ENCODE results near the gene TMEM163. TPM values are rescaled to one million over a fixed set of nuclear protein-coding genes. Genes with fewer than 3 reads are reported as not detected.
"Not testable (repeated sequence)": the region's sequence is repeated elsewhere in the genome, so short reads cannot be mapped to it uniquely, and the experiment has no call there.

TMEM163 gene
- total RNA-seq, 2 experiments from 2014 or later, result not detected

DNA sequence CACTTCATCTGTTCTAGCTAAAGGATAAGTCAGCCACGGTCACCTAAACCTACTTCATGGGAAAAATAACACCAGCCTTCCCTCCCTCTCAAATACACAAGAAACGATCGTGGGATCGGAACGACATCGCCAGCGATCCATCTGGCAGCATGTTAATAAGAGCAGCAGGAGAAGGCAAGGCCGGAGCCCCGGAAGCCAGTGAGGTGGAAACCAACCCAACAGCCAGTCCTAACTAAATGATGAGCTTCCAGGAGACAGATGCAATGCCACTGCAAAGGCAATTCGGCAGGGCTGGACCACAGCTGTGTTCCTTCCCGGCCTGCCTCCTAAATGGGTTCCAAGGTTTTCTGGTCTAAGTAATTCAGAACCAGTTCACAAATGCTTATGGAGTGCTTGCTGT, 117.5 kb downstream of the TMEM163 start:
- no peak for DNase-seq
- peaks cover 39% of the 10 kb centered on the region for H3K27me3 Mint-ChIP-seq
- H3K9me3 Mint-ChIP-seq, result peaks cover 3% of the 10 kb centered on the region
- no peak overlapping the region for H3K27ac Mint-ChIP-seq
- no peaks in the 10 kb centered on the region for H3K36me3 Mint-ChIP-seq
- no peaks in the 10 kb centered on the region for H3K4me1 Mint-ChIP-seq
- no peak overlapping the region for H3K4me3 Mint-ChIP-seq

GRCh38 chr2:134600208-134600607, 118.6 kb downstream of the TMEM163 start:
- Mint-ChIP-seq H3K4me1 (no peaks in the 10 kb centered on the region), H3K4me3 (no peak overlapping the region), H3K9me3 (peaks cover 3% of the 10 kb centered on the region), H3K27ac (no peak overlapping the region), H3K36me3 (no peaks in the 10 kb centered on the region), H3K27me3 (peaks cover 37% of the 10 kb centered on the region)
- DNase-seq, result no peak

DNA sequence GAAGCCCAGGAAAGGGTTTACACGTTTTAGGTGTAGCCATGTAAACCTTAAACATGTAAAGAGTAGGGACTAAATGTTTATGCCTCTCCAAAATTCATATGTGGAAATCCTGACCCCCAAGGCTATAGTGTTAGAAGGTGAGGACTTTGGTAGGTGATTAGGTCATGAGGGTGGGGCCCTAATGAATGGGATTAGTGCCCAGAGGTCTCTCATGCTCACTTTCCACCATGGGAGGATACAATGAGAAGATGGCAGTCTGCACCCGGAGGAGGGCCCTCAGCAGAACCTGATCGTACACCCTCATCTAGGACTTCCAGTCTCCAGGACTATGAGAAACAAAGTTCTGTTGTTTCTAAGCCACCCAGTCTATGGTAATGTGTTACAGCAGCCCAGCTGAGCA, 119.6 kb downstream of the TMEM163 start:
- H3K4me3 Mint-ChIP-seq, result no peak overlapping the region
- H3K4me1 Mint-ChIP-seq, result no peaks in the 10 kb centered on the region
- peaks cover 3% of the 10 kb centered on the region for H3K9me3 Mint-ChIP-seq
- DNase-seq, result no peak
- H3K36me3 Mint-ChIP-seq, result no peaks in the 10 kb centered on the region
- H3K27ac Mint-ChIP-seq, result no peak overlapping the region
- H3K27me3 Mint-ChIP-seq, result peaks cover 35% of the 10 kb centered on the region

GRCh38 chr2:134594399-134594798, 124.4 kb downstream of the TMEM163 start:
- no peak for DNase-seq
- Mint-ChIP-seq H3K4me3 (no peak overlapping the region), H3K4me1 (no peaks in the 10 kb centered on the region), H3K27me3 (peaks cover 13% of the 10 kb centered on the region), H3K9me3 (peaks cover 25% of the 10 kb centered on the region), H3K27ac (no peak overlapping the region), H3K36me3 (peaks cover 3% of the 10 kb centered on the region)

GRCh38 chr2:134593519-134593918, 125.3 kb downstream of the TMEM163 start:
- Mint-ChIP-seq H3K9me3 (peaks cover 28% of the 10 kb centered on the region), H3K4me1 (no peaks in the 10 kb centered on the region), H3K4me3 (no peak overlapping the region), H3K27me3 (peaks cover 13% of the 10 kb centered on the region), H3K27ac (no peak overlapping the region), H3K36me3 (peaks cover 3% of the 10 kb centered on the region)
- DNase-seq, result no peak

GRCh38 chr2:134592377-134592776, 126.4 kb downstream of the TMEM163 start:
- Mint-ChIP-seq H3K27ac (no peak overlapping the region), H3K4me1 (no peaks in the 10 kb centered on the region), H3K36me3 (peaks cover 3% of the 10 kb centered on the region), H3K27me3 (peaks cover 2% of the 10 kb centered on the region), H3K4me3 (no peak overlapping the region), H3K9me3 (peaks cover 26% of the 10 kb centered on the region)
- no peak for DNase-seq

DNA sequence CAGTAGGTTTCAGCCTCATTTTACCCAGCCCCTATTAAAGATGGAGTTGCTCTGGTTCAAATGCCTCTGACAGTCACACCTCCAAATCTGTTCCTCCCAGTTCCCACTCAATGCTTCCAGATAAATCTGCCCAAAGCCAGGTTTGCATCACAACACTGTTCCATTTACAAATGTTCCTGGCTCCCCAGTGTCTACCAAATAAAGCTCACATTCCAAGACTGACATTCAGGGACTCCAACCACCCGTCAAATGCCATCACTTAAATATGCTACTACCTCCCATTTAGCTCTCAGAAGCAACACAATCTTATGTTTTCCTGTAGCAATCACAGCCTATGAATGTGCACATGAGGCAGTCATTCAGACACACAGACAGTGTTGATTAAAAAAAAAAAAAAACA, 127.3 kb downstream of the TMEM163 start:
- no peak overlapping the region for H3K4me3 Mint-ChIP-seq
- no peaks in the 10 kb centered on the region for H3K27me3 Mint-ChIP-seq
- H3K4me1 Mint-ChIP-seq, result no peaks in the 10 kb centered on the region
- no peak for DNase-seq
- peaks cover 3% of the 10 kb centered on the region for H3K36me3 Mint-ChIP-seq
- H3K27ac Mint-ChIP-seq, result no peak overlapping the region
- peaks cover 26% of the 10 kb centered on the region for H3K9me3 Mint-ChIP-seq

DNA sequence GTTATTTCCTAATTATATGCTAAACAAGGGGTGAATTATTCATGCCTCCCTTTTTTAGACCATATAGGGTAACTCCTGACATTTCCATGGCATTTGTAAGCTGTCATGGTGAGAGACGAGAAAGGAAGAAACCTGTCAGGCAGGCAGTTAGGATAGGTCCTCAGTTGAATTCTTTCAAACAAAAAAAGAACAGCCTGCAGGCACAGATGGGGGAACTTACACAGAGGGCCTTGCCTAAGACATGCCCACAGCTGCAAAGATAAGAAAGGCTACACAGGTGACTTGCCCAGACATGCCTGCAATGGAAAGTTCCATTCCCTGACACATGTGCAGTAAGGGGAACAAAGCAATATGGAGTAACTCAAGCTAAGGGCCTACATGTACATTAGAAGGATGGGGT, 128.1 kb downstream of the TMEM163 start:
- H3K27me3 Mint-ChIP-seq, result no peaks in the 10 kb centered on the region
- H3K27ac Mint-ChIP-seq, result no peak overlapping the region
- peaks cover 26% of the 10 kb centered on the region for H3K9me3 Mint-ChIP-seq
- H3K4me3 Mint-ChIP-seq, result no peak overlapping the region
- H3K36me3 Mint-ChIP-seq, result peaks cover 3% of the 10 kb centered on the region
- no peak for DNase-seq
- no peaks in the 10 kb centered on the region for H3K4me1 Mint-ChIP-seq

GRCh38 chr2:134589171-134590083, 129.4 kb downstream of the TMEM163 start:
- DNase-seq, H3K36me3 Mint-ChIP-seq, H3K27me3 Mint-ChIP-seq, H3K4me3 Mint-ChIP-seq, H3K27ac Mint-ChIP-seq, H3K4me1 Mint-ChIP-seq: not testable (repeated sequence)
- peaks cover 26% of the 10 kb centered on the region for H3K9me3 Mint-ChIP-seq

GRCh38 chr2:134588556-134588955, 130.2 kb downstream of the TMEM163 start:
- H3K27ac Mint-ChIP-seq, result no peak overlapping the region
- no peak overlapping the region for H3K4me3 Mint-ChIP-seq
- no peak for DNase-seq
- peaks cover 12% of the 10 kb centered on the region for H3K27me3 Mint-ChIP-seq
- H3K4me1 Mint-ChIP-seq, result no peaks in the 10 kb centered on the region
- peaks cover 3% of the 10 kb centered on the region for H3K36me3 Mint-ChIP-seq
- H3K9me3 Mint-ChIP-seq, result peaks cover 26% of the 10 kb centered on the region

DNA sequence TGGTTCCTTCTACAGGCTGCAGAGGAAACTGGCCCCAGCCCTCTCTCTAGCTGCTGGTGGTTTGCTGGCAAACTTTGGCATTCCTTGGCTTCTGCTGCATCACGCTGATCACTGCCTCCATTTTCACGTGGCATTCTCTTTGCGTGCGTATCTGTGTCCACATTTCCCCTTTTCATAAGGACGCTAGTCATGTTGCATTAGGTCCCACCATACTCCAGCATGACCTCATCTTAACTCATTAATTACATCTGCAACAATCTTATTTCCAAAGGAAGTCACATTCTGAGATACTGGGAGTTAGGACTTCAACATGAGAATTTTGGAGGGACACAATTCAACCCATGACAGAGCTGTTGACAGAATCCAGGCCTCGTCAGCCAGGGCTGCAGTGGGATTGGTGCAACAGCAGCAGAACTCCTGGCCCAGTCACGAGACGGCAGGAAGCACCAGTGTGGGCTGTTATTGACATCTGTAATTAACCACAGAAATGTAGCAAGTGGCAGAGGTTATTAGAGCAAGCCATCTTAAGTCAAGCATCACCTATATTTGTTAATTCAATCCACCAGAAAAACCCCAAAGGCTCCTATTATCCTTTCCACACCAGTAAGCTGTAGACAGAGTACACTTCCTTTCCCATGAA, 132.4 kb downstream of the TMEM163 start:
- H3K27me3 Mint-ChIP-seq, result peaks cover 12% of the 10 kb centered on the region
- H3K4me1 Mint-ChIP-seq, result peaks cover 12% of the 10 kb centered on the region
- no peak overlapping the region for H3K27ac Mint-ChIP-seq

GRCh38 chr2:134583997-134584520, 134.7 kb downstream of the TMEM163 start:
- peaks cover 12% of the 10 kb centered on the region for H3K27me3 Mint-ChIP-seq
- peaks cover 12% of the 10 kb centered on the region for H3K4me1 Mint-ChIP-seq
- H3K9me3 Mint-ChIP-seq, result peaks cover 4% of the 10 kb centered on the region
- no peaks in the 10 kb centered on the region for H3K36me3 Mint-ChIP-seq
- no peak overlapping the region for H3K4me3 Mint-ChIP-seq
- no peak for DNase-seq
- peak overlapping the region; percentile 25 for H3K27ac Mint-ChIP-seq

More for the DNA sequence above, 132.4 kb downstream of the TMEM163 start:
- no peak overlapping the region for H3K4me3 Mint-ChIP-seq
- peaks cover 2% of the 10 kb centered on the region for H3K36me3 Mint-ChIP-seq
- H3K9me3 Mint-ChIP-seq, result peaks cover 21% of the 10 kb centered on the region
- DNase-seq, result no peak

DNA sequence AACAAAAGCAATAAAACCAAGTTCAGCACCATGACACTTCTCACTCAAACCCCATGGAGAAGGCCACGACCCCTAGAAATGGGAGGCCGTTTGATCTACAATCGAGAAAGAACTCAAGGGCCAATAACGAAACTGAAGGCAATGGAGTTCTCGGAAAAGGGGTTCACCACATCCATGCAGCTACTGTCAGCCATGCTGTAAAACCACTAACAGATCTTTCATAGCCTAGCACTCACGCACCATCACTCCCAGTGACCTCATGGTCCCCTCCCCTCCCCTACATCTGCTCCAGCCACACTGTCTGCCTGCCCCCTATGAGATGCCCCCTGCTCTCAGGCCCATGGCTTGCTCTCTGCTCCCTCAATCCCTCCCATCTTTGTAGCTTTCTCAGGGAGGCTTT, 135.3 kb downstream of the TMEM163 start:
- Mint-ChIP-seq H3K27ac (peak overlapping the region; percentile 60), H3K4me3 (no peak overlapping the region), H3K27me3 (peaks cover 12% of the 10 kb centered on the region), H3K36me3 (no peaks in the 10 kb centered on the region), H3K9me3 (no peaks in the 10 kb centered on the region), H3K4me1 (peaks cover 12% of the 10 kb centered on the region)
- peak; percentile 11 for DNase-seq

DNA sequence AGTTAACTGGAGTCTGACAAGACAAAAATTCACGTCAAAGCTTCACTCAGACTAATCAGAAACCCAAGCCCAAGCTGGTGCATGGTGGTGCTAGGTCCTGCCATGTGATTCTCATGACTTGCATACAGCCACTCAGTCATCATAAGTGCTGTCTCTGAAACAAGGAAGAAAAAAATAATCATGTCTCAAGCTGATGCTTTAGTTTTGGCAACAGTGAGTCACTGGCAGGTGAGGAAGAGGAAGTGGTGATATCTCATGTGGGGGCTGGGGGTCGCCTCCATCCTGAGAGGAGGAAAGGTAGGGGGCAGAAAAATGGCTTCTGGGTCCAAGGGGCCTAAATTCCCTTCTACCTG, 136.3 kb downstream of the TMEM163 start:
- DNase-seq, result peak; percentile 1
- no peak overlapping the region for H3K4me3 Mint-ChIP-seq
- H3K36me3 Mint-ChIP-seq, result no peaks in the 10 kb centered on the region
- H3K9me3 Mint-ChIP-seq, result no peaks in the 10 kb centered on the region
- H3K4me1 Mint-ChIP-seq, result peaks cover 12% of the 10 kb centered on the region
- H3K27ac Mint-ChIP-seq, result peak overlapping the region; percentile 22
- peaks cover 12% of the 10 kb centered on the region for H3K27me3 Mint-ChIP-seq

GRCh38 chr2:134581877-134582546, 136.8 kb downstream of the TMEM163 start:
- Mint-ChIP-seq H3K27ac (peak overlapping the region; percentile 22), H3K27me3 (peaks cover 12% of the 10 kb centered on the region), H3K36me3 (no peaks in the 10 kb centered on the region), H3K9me3 (no peaks in the 10 kb centered on the region), H3K4me3 (no peak overlapping the region), H3K4me1 (peaks cover 12% of the 10 kb centered on the region)
- no peak for DNase-seq
